ENCODE data around the gene ACP2.
A peak's percentile ranks its signal among the peaks of the same experiment; 100 is the strongest.

ACP2 gene

GRCh38 chr11:47234669-47235100, 13.9 kb downstream of the ACP2 start:
- Histone ChIP-seq H3K36me3 (no peaks in the 10 kb centered on the region), H3K4me3 (ENCODE audit: low read depth, low read length) (peak overlapping the region; percentile 45), H3K4me1 (no peaks in the 10 kb centered on the region; the same call in 1 of the 2 replicates), H3K9me3 (no peaks in the 10 kb centered on the region), H3K27me3 (no peaks in the 10 kb centered on the region)
- TF ChIP-seq, protein P1, sequence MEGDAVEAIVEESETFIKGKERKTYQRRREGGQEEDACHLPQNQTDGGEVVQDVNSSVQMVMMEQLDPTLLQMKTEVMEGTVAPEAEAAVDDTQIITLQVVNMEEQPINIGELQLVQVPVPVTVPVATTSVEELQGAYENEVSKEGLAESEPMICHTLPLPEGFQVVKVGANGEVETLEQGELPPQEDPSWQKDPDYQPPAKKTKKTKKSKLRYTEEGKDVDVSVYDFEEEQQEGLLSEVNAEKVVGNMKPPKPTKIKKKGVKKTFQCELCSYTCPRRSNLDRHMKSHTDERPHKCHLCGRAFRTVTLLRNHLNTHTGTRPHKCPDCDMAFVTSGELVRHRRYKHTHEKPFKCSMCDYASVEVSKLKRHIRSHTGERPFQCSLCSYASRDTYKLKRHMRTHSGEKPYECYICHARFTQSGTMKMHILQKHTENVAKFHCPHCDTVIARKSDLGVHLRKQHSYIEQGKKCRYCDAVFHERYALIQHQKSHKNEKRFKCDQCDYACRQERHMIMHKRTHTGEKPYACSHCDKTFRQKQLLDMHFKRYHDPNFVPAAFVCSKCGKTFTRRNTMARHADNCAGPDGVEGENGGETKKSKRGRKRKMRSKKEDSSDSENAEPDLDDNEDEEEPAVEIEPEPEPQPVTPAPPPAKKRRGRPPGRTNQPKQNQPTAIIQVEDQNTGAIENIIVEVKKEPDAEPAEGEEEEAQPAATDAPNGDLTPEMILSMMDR (IDR thresholded peaks at IDR 0.05; ENCODE audit: low read depth, low read length), result no peak
- peak; percentile 39 for DNase-seq

DNA sequence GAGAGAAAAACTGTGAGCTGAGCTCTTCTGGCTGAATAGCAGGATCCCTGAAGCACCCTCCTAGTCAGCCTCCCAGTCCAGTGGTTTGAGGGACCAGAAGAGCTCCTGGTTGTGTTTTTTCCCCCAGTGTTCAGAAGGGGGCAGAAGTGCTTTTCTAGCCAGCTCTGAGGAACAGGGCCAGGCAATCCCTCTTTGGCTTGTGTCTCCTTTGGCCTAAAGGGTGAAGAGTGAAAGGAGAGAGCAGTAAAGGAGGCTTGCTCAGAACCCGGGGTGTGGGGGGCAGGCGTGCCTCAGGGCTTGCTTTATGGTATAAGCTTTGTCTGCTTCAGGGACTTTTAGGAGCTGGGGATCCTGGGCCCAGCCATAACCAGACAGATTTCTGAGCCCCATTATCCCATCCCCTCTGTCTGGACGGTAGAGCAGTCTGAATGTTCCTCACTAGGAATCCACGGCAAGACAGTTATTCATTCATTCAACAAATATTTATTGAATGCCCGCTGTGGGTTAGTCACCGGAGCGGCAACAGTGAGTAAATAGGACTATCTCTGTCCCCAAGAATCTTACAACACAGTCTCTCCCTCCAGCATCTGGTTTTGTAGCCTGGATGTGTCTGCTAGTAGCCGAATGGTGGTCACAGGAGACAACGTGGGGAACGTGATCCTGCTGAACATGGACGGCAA, 14.5 kb downstream of the ACP2 start:
- H3K4me3 ChIP-seq (ENCODE audit: low read depth, low read length), result peak overlapping the region; percentile 45
- no peaks in the 10 kb centered on the region for H3K36me3 ChIP-seq
- DNase-seq, result peak; percentile 29
- H3K4me1 ChIP-seq, result no peaks in the 10 kb centered on the region; the same call in 1 of the 2 replicates
- no peaks in the 10 kb centered on the region for H3K9me3 ChIP-seq
- H3K27me3 ChIP-seq, result no peaks in the 10 kb centered on the region
- TF ChIP-seq, protein P1 (IDR thresholded peaks at IDR 0.05; ENCODE audit: low read depth, low read length), result peak; percentile 41

- Histone ChIP-seq H3K9me3 (no peaks in the 10 kb centered on the region), H3K4me1 (no peaks in the 10 kb centered on the region; the same call in 1 of the 2 replicates), H3K36me3 (no peaks in the 10 kb centered on the region), H3K4me3 (ENCODE audit: low read depth, low read length) (no peak overlapping the region), H3K27me3 (no peaks in the 10 kb centered on the region)
- no peak for DNase-seq
- TF ChIP-seq, protein P1 (IDR thresholded peaks at IDR 0.05; ENCODE audit: low read depth, low read length), result no peak
Measured at GRCh38 chr11:47233051-47233450, 15.6 kb downstream of the ACP2 start.

- TF ChIP-seq, protein P1 (IDR thresholded peaks at IDR 0.05; ENCODE audit: low read depth, low read length), result no peak
- Histone ChIP-seq H3K4me3 (ENCODE audit: low read depth, low read length) (no peak overlapping the region), H3K9me3 (no peaks in the 10 kb centered on the region), H3K4me1 (no peaks in the 10 kb centered on the region), H3K36me3 (no peaks in the 10 kb centered on the region), H3K27me3 (no peaks in the 10 kb centered on the region)
- no peak for DNase-seq
Measured at GRCh38 chr11:47229161-47229560, 19.5 kb downstream of the ACP2 start.

DNA sequence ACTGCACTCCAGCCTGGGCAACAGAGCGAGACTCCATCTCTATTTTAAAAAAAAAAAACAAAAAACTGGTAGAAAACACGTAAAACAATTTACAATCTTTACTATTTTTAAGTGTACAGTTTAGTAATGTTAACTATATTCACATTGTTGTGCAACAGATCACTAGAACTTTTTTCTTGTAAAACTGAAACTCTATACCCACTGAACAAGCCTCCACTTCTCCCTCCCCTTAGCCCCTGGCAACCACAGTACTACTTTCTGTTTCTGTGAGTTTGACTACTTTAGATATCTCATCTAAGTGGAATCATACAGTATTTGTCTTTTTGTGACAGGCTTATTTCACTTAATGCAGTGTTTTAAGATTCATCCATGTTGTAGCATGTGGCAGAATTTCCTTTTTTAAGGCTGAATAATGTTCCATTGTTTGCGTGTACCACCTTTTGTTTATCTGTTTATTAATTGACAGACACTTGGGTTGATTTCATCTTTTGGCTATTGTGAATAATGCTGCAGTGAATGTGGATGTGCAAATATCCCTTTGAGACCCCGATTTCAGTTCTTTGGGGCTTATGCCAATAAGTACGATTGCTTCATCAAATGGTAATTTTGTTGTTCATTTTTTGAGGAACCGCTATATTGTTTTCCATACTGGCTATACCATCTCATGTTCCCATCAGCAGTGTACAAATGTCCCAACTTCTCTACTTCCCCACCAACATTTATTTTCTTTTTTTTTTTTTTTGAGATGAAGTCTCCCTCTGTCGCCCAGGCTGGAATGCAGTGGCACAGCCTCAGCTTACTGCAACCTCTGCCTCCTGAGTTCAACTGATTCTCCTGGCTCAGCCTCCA, 22.8 kb downstream of the ACP2 start:
- H3K9me3 ChIP-seq, result no peaks in the 10 kb centered on the region
- H3K27me3 ChIP-seq, result no peaks in the 10 kb centered on the region
- TF ChIP-seq, protein P1 (IDR thresholded peaks at IDR 0.05; ENCODE audit: low read depth, low read length), result no peak
- H3K36me3 ChIP-seq, result no peaks in the 10 kb centered on the region
- no peak for DNase-seq
- H3K4me1 ChIP-seq, result no peaks in the 10 kb centered on the region
- no peak overlapping the region for H3K4me3 ChIP-seq (ENCODE audit: low read depth, low read length)

DNA sequence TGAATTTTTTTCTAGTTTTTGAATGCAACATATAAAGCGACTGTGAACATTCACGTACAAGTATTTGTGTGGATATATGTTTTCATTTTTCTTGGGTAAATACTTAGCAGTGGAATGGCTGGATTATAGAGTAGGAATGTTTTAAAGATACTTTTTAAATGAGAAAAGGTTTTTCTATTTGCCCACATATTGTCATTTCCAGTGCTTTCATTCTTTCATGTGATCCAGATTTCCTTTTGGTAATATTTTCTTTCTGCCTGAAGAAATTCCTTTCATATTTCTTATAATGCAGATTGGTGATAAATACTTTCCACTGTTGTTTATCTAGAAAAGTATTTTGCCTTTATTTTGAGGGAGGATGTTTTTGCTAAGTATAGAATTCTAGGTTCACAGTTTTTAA, 25.9 kb downstream of the ACP2 start:
- no peaks in the 10 kb centered on the region for H3K4me1 ChIP-seq
- H3K4me3 ChIP-seq (ENCODE audit: low read depth, low read length), result no peak overlapping the region
- no peaks in the 10 kb centered on the region for H3K9me3 ChIP-seq
- H3K36me3 ChIP-seq, result no peaks in the 10 kb centered on the region
- no peak for DNase-seq
- TF ChIP-seq, protein P1 (IDR thresholded peaks at IDR 0.05; ENCODE audit: low read depth, low read length), result no peak
- H3K27me3 ChIP-seq, result no peaks in the 10 kb centered on the region
